ENCODE data around the gene RNF31.
"Not testable (repeated sequence)": the region's sequence is repeated elsewhere in the genome, so short reads cannot be mapped to it uniquely, and the experiment has no call there.

RNF31 gene

GRCh38 chr14:24202538-24202937 is 55.2 kb downstream of the RNF31 start:
- not testable (repeated sequence) for FAIRE-seq

DNA sequence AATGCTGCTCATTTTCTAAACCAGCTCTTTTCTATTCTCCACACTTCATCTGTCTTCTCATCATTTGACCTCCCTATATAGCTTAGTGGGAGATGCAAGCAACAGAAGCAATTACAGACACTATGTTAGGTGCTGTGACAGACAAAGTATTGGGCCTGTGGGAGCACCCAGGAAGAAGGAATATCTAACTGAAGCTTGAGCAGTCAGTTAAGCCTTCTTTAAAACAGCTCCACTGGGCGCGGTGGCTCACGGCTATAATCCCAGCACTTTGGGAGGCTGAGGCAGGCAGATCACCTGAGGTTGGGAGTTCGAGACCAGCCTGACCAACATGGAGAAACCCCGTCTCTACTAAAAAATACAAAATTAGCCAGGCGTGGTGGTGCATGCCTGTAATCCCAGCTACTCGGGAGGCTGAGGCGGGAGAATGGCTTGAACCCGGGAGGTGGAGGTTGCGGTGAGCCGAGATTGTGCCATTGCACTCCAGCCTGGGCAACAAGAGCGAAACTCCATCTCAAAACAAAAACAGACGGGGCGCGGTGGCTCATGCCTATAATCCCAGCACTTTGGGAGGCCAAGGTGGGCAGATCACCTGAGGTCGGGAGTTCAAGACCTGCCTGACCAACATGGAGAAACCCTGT is 56.1 kb downstream of the RNF31 start:
- FAIRE-seq; DNase-seq (ENCODE audit: low spot score): not testable (repeated sequence)

More at GRCh38 chr14:24202538-24202937, 55.2 kb downstream of the RNF31 start:
- DNase-seq (ENCODE audit: low spot score) = not testable (repeated sequence)

DNA sequence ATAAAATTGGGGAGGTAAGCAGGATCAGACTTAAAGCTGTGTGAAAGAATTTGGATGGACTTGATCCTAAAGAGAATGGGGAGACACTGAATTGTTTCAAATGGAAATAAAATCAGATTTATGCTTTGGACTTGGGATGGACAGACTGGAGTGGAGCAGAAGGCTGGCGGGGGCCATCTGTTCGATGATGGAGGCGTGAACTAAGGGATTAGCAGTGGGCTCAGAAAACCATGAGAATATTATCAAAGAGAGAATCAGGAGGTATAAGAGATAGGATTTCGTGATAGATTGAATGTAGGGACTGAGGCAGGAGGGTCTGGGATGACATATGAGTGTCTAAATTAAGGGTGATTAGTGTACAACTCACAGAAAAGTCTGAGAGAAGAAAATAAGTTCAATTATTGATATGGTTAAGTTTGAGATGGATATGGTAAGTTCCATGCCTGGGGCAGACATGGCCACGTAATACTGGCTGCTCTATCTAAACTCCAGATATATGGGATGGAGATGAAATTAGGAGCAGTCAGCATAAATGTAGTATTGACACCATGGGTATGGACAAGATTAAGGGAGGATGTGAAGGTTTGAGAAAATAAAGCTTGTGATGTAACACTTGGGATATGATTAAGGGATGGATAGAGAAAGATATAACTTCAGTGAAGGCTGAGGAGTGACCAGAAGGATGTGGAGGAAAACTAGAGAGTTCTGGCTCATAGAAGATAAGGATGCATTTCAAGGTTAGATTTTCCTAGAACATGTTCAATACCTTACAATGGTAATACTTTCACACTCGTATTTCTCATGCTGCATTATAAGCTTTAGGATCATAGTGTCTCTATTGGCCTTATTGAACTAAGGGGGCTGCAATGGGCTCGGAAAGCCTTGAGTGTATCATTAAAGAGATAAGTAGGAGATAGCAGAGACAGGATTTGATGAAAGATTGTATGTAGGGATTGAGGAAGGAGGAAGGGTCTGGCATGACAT is 57.2 kb downstream of the RNF31 start:
- DNase-seq (ENCODE audit: low spot score) = no peak
- no peak for FAIRE-seq

DNA sequence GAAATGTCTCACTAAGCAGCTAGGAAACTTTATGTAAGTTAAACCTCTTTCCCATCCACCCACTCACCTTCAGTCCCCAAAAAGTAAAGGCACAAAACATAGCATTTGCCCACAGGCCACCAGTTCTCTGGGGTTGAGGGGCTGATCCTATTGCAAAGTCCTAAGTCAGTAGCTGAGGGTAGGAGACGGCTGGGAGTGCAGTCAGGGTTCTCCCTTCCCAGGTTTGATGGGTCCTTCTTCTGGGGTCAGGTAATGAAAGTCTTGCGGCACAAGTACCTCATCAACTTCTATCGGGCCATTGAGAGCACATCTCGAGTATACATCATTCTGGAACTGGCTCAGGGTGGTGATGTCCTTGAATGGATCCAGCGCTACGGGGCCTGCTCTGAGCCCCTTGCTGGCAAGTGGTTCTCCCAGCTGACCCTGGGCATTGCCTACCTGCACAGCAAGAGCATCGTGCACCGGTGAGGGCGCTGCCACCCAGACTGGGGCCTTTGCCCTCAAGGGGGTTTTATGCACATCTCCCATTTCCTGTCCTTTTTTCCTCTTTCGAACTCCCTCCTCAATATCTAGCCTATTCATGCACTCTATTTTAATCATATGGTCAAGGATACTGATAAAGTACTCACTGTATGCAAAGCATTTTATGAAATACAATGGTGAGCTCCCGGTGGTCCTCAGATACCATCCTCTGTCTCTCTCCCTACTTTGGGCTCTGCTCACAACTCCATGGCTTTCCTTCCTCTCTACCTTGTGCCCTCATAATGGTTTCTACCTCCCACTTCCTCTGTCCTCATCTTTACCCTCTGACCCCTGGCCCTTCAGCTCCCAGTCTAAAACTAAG is 59.2 kb downstream of the RNF31 start:
- no peak for FAIRE-seq
- no peak for DNase-seq (ENCODE audit: low spot score)

GRCh38 chr14:24207104-24207551 is 59.8 kb downstream of the RNF31 start:
- FAIRE-seq = no peak
- DNase-seq (ENCODE audit: low spot score) = no peak

DNA sequence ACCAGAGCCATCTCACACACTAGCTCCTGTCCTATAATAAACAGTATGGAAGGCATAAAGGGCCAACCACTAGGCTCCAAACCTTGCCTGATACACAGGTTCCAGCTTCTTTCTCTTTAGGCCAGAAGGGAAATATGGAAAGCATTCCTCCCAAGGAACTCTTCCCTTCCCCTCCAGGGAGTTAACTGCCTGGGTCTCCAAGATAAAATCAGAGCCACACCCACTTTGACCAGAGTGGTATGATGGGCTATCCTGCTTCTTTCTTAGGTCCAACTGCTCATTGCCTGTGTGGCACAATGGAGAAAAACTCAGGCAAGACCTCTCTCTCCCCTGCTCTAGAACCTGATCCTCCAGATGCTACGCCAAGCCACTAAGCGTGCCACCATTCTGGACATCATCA is 60.3 kb downstream of the RNF31 start:
- FAIRE-seq = no peak
- DNase-seq (ENCODE audit: low spot score) = no peak

All from urothelium cell line (cell line).